Activated gamma-delta T cell treated with anti-CD3 and anti-CD28 coated beads, Interleukin-2, amount 50 U/mL, for 16 hours (primary cell): ENCODE measurements around the gene KLHL30.

Source experiments
- DNase-seq: peaks from one replicate; pipeline ENCODE4 v3.0.0-alpha.2; 2020; ENCODE audit warnings: low read depth

Gene KLHL30, protein sequence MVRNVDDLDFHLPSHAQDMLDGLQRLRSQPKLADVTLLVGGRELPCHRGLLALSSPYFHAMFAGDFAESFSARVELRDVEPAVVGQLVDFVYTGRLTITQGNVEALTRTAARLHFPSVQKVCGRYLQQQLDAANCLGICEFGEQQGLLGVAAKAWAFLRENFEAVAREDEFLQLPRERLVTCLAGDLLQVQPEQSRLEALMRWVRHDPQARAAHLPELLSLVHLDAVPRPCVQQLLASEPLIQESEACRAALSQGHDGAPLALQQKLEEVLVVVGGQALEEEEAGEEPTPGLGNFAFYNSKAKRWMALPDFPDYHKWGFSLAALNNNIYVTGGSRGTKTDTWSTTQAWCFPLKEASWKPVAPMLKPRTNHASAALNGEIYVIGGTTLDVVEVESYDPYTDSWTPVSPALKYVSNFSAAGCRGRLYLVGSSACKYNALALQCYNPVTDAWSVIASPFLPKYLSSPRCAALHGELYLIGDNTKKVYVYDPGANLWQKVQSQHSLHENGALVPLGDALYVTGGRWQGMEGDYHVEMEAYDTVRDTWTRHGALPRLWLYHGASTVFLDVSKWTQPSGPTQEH

DNA sequence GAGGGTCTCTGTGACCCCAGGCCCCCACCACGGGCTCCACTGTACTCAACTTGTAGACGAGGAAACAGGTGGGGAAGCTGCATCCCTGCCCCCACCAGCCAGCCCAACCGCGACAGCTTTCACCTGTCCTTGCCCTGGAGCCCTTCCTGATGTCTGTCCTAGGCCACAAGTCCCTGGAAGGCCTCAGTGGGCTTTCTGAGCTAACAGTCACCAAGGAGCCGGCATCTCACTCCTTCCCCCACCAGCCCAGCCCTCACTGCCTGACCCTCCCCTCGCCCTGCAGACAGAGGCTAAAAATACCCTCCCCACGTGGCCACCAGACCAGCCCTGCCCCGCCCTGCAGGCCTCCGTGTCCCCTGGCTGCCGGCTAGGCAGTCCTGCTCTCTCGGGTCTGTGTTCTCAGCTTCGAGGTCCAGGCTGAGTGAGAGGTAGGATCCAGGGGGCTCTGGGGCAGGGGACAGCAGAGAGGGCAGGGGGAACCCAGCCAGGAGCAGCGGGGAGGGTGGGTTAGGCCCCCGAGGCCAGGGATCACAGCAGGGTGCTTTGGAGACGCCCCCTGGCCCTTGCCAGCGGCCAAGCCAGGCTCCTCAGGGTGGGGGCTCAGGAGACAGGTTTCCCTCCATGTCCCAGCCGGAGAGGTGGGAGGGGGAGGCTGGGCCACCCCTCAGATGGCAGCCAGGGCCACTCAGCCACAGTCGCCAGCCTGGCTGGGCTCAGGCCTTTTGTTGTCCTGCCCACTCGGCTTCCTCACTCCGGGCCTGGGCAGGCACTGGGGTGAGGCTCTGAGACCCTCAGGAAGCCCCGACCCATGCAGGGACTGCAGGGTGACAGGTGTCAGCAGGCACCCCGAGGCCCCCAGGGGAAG lies at the start of gene KLHL30:
Gene KLHL30, plus strand, starts transcription at position 338 of the 865 bp plus-strand sequence. CDS start 2,087 bp downstream, outside the sequence.
- DNase-seq = no peak

DNA sequence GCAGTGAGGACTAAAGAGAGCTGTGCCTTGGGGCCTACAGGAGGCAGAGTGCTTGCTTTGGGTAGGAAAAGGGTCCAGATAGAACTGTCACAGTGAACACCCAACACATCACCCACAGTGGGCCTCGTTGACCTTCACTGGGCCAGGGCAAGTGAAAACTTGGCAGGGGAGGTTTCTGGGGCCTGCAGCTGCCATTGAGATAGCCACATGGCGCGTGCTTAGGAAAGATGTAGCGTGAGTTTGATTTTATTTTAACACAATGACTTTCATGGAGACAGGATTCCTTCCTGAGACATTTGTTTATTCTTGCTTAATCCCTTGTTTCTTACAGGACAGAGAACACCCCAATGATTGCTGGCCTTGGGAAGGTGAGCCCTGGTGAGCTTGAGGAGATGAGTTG lies 47.6 kb upstream of the KLHL30 start:
- DNase-seq = no peak

DNA sequence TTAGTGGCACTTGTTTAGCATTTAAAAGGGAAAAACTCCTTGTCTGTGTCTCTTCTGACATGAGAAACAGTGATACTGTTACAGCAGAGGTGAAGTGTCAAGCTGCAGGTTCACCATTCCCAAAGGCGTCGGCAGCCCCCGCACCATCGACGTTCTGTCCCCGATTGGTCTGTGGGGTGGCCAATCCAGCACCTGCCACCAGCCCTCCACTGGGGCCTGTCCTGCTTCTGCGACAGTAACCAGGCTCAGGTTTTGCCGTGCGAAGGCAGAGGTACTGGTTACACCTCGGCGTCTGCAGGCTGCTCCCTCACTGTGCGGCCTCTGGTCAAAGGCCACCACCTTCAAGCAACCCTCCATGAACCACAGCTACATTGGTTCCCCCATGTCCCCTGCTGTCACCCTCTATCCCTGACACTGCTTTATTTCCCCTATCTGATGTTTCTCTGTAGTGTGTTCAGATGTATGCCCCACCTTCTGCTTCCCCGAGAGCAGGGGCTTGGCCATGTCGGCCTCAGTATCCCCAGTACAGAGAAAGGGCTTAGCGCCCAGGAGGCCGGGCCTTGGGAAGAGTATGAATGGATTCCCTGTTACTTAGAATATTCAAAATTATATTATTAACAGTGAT lies 46.9 kb upstream of the KLHL30 start:
- DNase-seq = no peak

DNA sequence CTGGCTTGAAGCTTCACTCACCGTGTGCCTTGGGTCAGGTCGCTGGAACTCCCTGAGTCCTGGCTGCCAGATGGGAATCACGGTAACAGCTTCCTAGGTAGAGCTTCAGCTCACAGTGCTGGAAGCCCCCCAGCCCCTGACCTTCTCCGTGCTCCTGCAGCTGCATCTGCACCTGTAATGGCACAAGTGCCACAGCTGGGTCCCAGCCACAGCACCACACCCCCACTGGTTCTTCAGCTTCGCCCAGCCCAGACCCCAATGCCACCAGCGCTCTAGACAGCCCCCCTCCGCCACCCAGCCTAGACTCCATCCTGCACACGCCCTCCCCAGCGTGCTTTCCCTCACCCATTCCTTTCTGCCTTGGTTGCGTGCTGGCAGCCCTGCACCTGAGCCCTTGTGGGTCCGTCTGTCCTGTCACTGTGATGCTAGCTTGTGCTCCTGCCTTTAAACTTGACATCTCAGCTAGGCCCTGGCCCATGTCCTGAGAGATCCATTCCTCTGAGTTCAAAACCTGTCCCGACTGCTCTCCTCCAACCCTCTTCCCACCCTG lies 45.9 kb upstream of the KLHL30 start:
- no peak for DNase-seq

DNA sequence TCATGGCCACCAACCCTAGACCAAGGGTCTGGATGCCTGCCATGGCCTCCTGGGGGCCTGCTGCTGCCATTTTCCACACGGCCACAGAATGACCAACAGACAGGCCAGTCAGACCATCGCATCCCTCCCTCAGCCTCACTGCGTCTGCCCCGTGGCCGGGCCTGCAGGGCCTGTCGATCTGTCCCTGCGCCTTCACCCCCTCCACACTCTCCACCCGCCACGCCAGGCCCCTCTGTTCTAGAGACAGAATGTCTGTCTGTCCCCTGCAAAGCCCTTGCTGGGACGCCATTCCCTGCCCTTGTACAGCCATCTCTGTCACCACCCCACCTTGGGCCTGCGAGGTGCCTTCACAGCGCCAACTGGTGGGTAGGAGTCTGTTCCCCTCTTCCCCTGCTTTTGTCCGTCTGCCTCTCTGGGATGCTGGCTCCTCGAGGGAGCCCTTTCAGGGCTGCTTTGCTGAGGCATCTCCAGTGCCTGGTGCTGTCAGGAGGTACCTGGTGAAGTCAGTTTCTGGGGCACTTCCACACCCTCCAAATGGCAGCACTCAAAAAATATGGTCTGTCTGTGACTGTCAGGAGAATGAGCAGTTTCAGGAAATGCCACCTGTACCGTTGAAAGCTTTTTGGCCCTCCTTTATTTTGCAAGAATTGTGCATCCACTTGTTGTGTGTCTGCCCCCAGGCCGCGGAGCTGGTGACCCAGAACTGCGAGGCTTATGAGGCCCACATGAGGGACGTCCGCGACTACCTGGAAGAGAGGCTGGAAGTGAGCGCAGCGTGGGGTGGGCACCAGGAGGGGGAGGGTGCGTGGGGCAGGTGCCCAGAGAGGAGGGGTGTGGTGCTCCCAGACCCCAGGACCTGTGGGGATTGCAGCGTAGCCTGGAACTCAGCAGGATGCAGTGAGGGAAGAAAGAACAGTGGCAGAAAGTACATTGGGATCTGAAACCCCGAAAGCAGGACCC lies 45.0 kb upstream of the KLHL30 start:
- DNase-seq = no peak

DNA sequence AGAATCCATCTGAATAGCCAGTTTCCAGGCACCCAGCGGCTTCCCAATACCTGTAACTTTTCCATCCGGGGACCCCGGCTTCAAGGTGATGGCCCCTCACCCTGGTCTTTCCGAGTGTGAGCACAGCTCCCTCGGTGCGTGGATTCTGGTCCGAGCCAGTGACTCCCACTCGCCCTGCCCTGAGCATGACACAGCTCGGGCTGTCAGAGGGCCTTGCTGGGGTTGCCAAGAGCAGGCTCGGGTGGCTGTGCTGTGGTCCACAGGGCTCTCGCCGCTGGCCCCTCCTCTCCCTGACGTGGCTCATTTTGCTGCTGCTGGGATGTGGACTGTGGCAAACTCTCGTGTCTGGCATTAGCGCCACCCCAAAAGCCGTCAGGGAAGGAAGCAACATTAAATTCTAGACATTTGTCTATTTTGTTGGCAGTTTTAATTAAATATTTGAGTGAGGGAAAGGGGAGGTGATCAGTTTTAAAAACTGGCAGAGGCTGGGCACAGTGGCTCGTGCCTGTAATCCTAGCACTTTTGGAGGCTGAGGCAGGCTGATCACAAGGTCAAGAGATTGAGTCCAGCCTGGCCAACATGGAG lies 43.9 kb upstream of the KLHL30 start:
- DNase-seq = no peak

DNA sequence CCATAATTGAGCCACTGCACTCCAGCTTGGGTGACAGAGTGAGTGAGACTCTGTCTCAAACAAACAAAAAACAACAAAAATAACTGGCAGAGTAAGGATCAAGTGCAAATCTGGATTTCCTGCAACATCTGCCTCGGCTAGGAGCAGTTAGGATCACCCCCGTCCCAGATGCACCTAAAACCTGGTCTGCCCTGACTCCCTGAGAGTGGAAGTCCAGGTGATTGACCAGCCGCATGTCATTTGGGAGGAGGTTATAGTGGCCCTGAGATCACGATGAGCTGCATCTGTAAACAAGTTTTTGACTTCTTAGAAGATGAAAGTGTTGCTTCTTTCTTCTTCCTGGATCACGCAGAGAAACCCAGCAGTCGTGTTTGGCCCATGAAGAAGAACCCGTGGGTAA lies 43.3 kb upstream of the KLHL30 start:
- no peak for DNase-seq

DNA sequence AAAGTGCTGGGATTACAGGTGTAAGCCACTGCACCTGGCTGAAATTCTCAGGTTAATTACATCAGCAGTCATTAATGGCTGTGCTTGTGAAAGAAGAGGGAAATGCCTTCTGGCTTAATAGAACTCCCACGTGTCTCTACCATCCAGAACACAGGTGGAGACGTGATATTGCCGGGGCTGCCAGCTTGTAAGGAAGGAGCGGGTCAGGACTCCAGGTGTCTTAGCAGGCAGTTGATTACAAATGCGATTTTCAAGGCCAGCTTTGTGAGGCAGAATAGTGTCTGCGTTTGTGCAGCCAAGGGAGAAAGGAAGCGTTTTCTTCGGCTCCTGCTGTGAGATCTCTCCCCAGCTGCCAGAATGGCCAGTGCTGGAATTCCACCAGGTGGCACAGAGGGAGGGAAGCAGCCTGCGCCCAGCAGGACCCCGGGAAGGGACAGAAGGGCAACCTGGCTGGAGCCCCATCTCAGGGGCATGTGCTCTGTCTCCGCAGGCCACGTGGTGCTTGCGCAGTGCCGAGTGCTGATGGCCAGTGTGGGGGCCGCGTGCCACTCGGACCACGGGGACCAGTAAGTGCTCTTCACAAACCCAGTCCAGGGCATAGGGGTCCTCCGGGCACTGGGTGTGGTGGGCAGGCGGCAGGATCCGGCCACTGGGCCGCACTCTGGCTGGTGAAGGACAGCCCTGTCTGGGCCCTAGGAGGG lies 42.0 kb upstream of the KLHL30 start:
- DNase-seq = no peak

DNA sequence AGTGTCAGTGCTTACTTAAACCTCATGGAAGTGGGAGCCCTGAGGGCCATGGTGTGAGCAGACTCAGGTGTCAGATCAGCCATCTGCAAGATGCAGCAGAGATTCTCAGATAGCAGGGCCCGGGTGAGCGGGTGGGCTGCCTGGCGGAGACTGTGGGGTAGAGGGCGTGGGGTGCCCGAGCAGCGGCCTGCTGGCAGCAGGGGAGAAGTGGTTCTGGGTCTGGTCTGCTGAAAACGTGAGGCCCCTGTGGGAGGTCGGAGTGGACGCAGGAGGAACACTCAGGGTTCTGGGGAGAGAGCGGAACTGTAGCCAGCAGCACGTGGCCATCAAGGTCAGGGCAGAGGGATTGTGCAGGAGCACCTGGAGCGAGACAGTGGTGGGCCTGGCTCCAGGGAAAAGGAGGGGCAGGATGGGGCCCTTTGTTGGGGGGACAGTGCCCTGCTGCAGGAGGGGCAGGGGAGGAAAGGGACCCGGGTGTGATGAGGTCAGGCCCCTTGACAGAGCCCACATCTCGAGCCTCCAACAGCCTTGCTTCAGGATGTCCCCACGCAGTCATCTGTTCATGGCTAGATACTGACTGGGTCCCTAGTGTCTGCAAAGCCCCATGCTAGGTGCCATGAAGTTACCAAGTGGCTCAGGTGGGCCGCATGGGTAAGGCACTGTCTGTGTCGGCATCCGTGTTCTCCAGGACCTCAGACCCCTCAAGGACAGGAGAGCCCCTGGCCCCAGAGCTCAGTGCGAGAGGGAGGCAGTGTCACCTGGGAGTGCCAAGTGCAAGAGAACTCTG lies 41.1 kb upstream of the KLHL30 start:
- DNase-seq = no peak

DNA sequence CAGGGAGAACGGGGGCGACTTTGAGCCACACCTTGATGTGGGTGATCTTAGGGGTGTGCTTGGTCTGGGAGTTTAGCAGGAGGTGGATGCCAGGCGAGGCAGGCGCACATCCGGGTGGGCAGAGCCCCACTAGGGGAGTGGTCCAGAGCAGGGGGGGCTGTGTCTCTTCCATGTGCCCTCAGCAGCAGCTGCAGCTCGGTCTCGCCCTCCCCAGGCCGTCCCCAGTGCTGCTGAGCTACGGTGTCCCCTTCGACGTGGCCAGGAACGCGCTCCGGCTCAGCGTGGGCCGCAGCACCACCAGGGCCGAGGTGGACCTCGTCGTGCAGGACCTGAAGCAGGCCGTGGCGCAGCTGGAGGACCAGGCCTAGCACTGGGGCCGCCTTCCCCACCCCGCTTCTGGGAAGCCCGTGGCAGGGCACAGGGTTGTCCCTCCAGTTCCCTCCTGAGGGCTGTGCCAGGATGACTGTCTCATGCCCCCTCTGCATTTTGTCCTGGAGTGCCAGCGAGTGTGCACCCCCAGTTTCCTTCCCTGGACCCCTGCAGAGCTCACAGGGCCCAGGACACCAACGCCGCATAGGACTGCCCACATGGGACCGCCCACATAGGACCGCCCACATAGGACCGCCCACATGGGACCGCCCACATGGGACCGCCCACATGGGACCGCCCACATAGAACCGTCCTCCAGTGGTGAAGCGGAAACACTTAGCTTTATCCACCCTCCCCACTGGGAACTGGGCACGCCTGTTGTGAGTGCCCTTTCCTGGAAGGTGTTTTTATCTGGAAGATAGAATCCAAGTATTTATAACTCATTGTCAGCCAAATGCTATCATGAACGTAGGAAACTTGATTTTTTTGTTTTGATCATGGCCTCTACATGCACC lies 40.2 kb upstream of the KLHL30 start:
- no peak for DNase-seq

DNA sequence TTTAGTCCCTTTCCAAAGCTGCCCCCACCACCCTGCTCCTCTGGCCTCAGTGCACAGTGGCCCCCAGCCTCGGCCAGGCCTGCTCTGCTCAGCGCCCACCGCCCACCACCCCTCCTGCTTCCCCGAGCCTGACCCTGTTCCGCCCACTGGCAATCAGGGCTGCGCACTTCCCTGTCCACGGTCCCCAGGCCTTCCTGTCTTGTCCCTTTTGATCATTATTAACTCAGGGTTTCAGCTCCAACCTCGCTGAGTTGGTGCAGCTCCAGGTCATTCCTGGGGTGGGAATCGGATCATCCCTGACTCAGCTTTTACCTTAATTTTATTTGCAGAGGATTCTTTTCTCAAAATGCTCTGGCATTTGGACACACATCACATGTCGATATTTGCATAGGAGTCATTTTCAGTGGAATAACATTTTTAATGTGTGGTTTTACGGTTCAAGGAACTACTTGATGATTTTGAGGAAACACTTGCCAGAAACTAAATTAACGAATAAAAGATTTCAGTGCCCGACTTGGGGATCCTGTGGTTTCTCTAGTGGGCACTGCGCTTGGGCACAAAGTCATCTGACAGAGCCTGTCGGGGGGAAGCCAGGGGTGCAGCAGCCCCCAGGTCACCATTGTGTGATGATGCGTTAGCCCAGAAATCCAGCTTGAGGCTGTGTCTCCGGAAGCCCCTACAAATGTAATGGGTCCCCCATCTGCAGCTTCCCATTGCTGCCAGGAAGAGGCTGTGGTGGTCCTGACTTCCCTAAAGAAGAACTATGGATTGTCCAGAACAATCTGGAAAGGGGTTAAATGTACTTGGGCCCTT lies 39.4 kb upstream of the KLHL30 start:
- no peak for DNase-seq

DNA sequence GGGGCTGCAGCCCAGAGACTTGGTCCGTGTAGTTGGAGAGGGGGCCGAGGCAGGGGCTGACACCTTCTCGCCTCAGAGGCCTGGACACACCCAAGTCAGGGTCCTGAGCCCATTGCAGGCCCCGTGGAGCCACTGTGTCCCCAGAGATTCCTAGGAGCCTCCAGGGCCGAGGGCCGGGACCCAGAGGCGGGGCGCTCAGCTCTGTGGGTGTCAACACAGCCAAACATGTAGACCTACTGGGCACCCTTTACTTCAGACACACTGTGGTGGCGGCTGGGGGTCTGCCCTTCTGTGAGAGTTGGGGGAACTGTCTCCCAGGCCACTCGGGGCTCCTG lies 38.8 kb upstream of the KLHL30 start:
- DNase-seq = no peak

DNA sequence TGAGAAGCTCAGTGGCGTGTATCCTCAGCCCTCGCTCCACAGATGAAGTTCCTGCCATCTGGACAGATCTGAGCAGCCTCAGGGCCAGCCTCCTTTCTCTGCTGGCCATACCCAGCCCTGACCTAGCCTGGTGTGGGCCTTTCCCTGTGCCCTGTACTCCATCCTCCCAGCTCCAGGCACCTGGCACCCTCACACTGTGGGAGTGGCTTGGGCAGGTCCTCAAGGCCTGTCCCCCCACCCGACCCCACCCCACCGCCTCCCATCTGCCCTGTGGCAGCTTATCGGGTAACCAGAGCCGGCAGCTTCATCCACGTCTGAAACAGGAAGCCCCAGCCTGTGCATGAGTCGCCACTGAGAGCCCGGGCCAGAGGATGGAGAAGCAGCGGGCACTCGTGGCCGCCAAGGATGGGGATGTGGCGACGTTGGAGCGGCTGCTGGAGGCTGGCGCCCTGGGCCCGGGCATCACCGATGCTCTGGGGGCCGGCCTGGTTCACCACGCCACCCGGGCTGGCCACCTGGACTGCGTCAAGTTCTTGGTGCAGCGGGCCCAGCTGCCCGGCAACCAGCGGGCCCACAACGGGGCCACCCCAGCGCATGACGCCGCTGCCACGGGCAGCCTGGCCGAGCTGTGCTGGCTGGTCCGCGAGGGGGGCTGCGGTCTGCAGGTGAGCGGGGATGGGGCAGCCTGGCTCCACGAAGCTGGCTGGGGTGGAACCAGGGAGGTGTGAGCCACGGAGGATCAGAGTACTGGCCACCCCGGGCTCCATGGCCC lies 38.2 kb upstream of the KLHL30 start, which contains the start of gene ESPNL:
Gene ESPNL, plus strand, starts transcription at position 292 of the 772 bp plus-strand sequence. Its CDS starts 80 bp downstream, at position 372.
- DNase-seq = no peak

DNA sequence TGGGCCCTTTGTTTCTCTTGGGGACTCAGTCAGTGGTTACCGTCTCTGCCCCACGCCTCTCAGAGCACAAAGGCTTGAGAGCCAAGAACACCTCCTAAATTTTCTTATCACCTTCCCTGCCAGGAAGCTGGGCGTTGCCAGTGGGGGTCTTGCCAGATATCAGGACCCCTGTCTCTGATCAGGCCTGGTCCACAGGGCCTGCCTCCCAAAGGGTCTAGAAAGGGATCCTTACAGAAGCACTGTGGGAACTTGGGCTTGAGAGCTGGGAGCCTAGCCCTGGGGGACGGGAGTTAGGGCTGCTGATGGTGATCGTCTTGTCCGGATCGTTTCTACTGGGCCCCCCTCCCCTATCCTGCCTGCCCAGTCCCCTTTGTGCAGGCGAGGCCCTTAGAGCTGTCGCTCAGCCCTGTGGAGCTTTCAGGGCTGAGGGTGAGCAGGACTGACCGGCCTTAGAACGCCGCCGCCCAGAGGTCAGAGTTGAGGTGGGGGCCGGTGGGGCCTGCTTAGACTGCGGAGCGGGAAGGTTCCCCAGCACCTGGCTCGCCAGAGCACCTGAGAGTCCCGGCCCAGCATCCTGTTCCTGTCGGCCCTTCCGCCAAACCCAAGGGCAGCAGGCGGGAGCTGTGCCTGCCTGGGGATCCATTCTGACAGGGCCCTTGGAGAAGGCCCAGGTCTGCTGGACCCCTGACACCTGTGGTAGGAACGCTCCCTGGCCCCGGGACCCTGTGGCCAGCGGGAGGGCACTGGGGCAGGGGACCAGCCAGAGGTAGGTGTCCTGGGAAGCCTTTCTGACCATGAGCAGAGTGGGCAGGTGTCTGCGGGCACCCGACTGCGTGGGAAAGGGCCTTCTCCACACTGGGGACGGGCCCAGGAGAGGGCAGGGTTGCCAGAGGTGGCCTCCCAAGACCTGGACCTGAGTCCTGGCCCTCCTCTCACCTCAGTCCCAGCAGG lies 37.4 kb upstream of the KLHL30 start:
- no peak for DNase-seq
